K562 (cell line): ENCODE measurements around the gene RABL6. TPM values are rescaled to one million over a fixed set of nuclear protein-coding genes. Genes with fewer than 3 reads are reported as not detected.

Source experiments
- ATAC-seq: fragments of 200-7000 bp; cut with Tn5 transposase; 3 replicates; pipeline ENCODE4 v1.9.1; 2020; ENCODE audit warnings: moderate library complexity
- BruUV-seq: library from RNA; stranded (reverse); fragments of 400-500 nt; replicated peaks from 2 replicates; lab custom pipeline; 2021; lab: Mats Ljungman, UMichigan
- CTCF ChIA-PET: fragments of 300-600 bp; formaldehyde crosslinking; extraction: SDS; loops from one replicate; lab custom pipeline; 2021; ENCODE audit warnings: low intra/inter-chr PET ratio; lab: Yijun Ruan, JAX
- POLR2A ChIA-PET: fragments of 300-600, 350-650 bp; sonication (Branson Sonifier 250); formaldehyde crosslinking; extraction: SDS; loops from one replicate; lab custom pipeline; 2021; ENCODE audit warnings: antibody characterized with exemption, inconsistent platforms; lab: Yijun Ruan, JAX
- DNase-seq, 4 experiments: peaks; one replicate each; pipeline versions ENCODE4 v3.0.0 to v3.0.0-alpha.2; 2011 to 2018; ENCODE audit warnings: low spot score in 3 of 4, mixed read lengths in 3 of 4; ENCODE audit errors: extremely low read depth in 1 of 4
- FAIRE-seq: peaks from 2 replicates; lab custom pipeline; 2011; peaks lifted over from hg19 to GRCh38; lab: Jason Lieb, UNC
- H2AFZ ChIP-seq: 2 replicates; pipeline ENCODE4 v1.6.0; 2011; ENCODE audit warnings: low read depth, low read length, control low read depth, inconsistent platforms
- H3K27ac ChIP-seq: fragments of 200-600 bp; 3 replicates; pipeline ENCODE4 v1.8.0; 2011; ENCODE audit warnings: low read depth, mild to moderate bottlenecking, control low read depth, inconsistent platforms, low read length, moderate library complexity, mixed read lengths; ENCODE audit errors: extremely low read depth
- H3K27me3 ChIP-seq, 2 experiments: fragments of 300-600 bp in 1 of 2; 2 replicates in 1 of 2; 3 replicates in 1 of 2; pipeline versions ENCODE4 v1.6.0 to v1.8.0; 2011; ENCODE audit warnings: inconsistent platforms in 2 of 2, low read length in 2 of 2, mild to moderate bottlenecking in 1 of 2, mixed read lengths in 1 of 2, moderate library complexity in 1 of 2; ENCODE audit not compliant: control insufficient read depth in 2 of 2, insufficient read depth in 2 of 2
- H3K36me3 ChIP-seq: fragments of 300-600 bp; 3 replicates; pipeline ENCODE4 v1.8.0; 2011; ENCODE audit warnings: mild to moderate bottlenecking, low read length, inconsistent platforms; ENCODE audit not compliant: control insufficient read depth, insufficient read depth
- H3K4me1 ChIP-seq, 2 experiments: fragments of 200-600 bp in 1 of 2; replicated peaks in 1 of 2; 2 replicates in 1 of 2; 3 replicates in 1 of 2; pipeline versions ENCODE4 v1.5.1 to v1.8.0; 2011; ENCODE audit warnings: inconsistent platforms in 2 of 2, low read length in 2 of 2, mild to moderate bottlenecking in 1 of 2, mixed read lengths in 1 of 2, moderate library complexity in 1 of 2; ENCODE audit not compliant: control insufficient read depth in 2 of 2, insufficient read depth in 2 of 2
- H3K4me2 ChIP-seq: 2 replicates; pipeline ENCODE4 v1.6.1; 2011; ENCODE audit warnings: low read length, control low read depth, inconsistent platforms, mixed read lengths; ENCODE audit not compliant: insufficient read depth
- H3K4me3 ChIP-seq: fragments of 200-600 bp; sonication (generic), shearing (Covaris generic); 2 replicates; pipeline ENCODE4 v1.5.1; 2016; ENCODE audit warnings: control low read depth, inconsistent platforms
- H3K79me2 ChIP-seq: fragments of 200-600 bp; 3 replicates; pipeline ENCODE4 v1.8.0; 2011; ENCODE audit warnings: low read length, inconsistent platforms; ENCODE audit not compliant: control insufficient read depth, insufficient read depth
- H3K9ac ChIP-seq, 2 experiments: 2 replicates each; pipeline versions ENCODE4 v1.6.0 to v1.6.1; 2011; ENCODE audit warnings: low read depth in 2 of 2, low read length in 2 of 2, control low read depth in 1 of 2, inconsistent platforms in 1 of 2, mild to moderate bottlenecking in 1 of 2, mixed read lengths in 1 of 2; ENCODE audit not compliant: insufficient read depth in 1 of 2
- H3K9me1 ChIP-seq: one replicate; pipeline ENCODE4 v1.6.0; 2011; ENCODE audit warnings: inconsistent platforms, mild to moderate bottlenecking, low read length, moderate library complexity; ENCODE audit not compliant: control insufficient read depth, insufficient read depth
- H3K9me3 ChIP-seq: replicated peaks from 2 replicates; pipeline ENCODE4 v1.5.1; 2011; ENCODE audit warnings: low read depth, low read length, inconsistent platforms; ENCODE audit not compliant: control insufficient read depth, insufficient read depth
- H4K20me1 ChIP-seq: replicated peaks from 2 replicates; pipeline ENCODE4 v1.6.1; 2011; ENCODE audit warnings: low read length, inconsistent platforms, mixed read lengths; ENCODE audit not compliant: control insufficient read depth, insufficient read depth
- MAFF ChIP-seq: IDR thresholded peaks from 2 replicates; pipeline ENCODE4 v1.6.1; 2012; ENCODE audit warnings: low read length, improper control_type of control experiment
- POLR2G ChIP-seq: fragments of 200-400 bp; formaldehyde crosslinking; IDR thresholded peaks from 2 replicates; pipeline ENCODE4 v1.6.1; 2017; ENCODE audit warnings: low read depth, mild to moderate bottlenecking, antibody characterized with exemption, low read length, moderate library complexity
- RBM22 ChIP-seq: fragments of 200-400 bp; formaldehyde crosslinking; IDR thresholded peaks from 2 replicates; pipeline ENCODE4 v1.6.1; 2018; ENCODE audit warnings: low read length, low read depth; ENCODE audit not compliant: poor library complexity, severe bottlenecking
- TEAD2 ChIP-seq: fragments of 450-650 bp; IDR thresholded peaks from 2 replicates; pipeline ENCODE4 v1.6.1; 2016; ENCODE audit warnings: missing genetic modification characterization, control low read depth, missing compliant biosample characterization
- U2AF1 ChIP-seq: fragments of 200-400 bp; formaldehyde crosslinking; optimal IDR thresholded peaks from 2 replicates; pipeline ENCODE3; 2017; ENCODE audit warnings: mild to moderate bottlenecking, low read depth, low read length, moderate library complexity
- ZNF75A ChIP-seq: fragments of 450-650 bp; formaldehyde crosslinking; IDR thresholded peaks from 2 replicates; pipeline ENCODE4 v1.4.0; 2020; ENCODE audit warnings: mild to moderate bottlenecking
- WGBS: fragments of 100-300 bp; shearing (Covaris generic); methylation state at CpG from one replicate; pipeline ENCODE4 v1.1.6; 2016; ENCODE audit warnings: low coverage, mixed read lengths; ENCODE audit not compliant: insufficient coverage; ENCODE audit errors: missing lambda C conversion rate; 5-methylcytosine and 5-hydroxymethylcytosine counted together
- in situ Hi-C: fragments of 300-500 bp; cut with MboI; formaldehyde crosslinking; loops from 4 replicates; pipeline ENCODE4 v1.15.0; 2018; ENCODE audit warnings: inconsistent platforms, mixed read lengths
- intact Hi-C: fragments of 100-400 bp; cut with micrococcal nuclease; formaldehyde crosslinking; loops from 2 replicates; pipeline ENCODE4 v1.14.2; 2022
- polyA plus RNA-seq, 8 experiments: library from polyadenylated mRNA; depleted of rRNA in 4 of 8; stranded (reverse) in 5 of 8; unstranded in 3 of 8; fragments of >200 nt; fragmentation: Nextera tagmentation in 2 of 8; fragmentation: Illumina TruSeq in 1 of 8; extraction: Ambion mirVana in 2 of 8; extraction: Trizol in 1 of 8; gene quantifications; 2 replicates each; pipeline versions ENCODE4 v1.2.1 to v1.2.3, GENCODE V29; 2011 to 2014; ENCODE audit warnings: inconsistent platforms in 1 of 8, missing spikeins in 1 of 8
- total RNA-seq, 7 experiments: library from RNA; depleted of rRNA in 6 of 7; stranded (reverse); fragments of >200 nt in 6 of 7; fragmentation: Illumina TruSeq in 2 of 7; extraction: Trizol in 2 of 7; gene quantifications; 2 replicates each; pipeline versions ENCODE4 v1.2.1 to v1.2.3, GENCODE V29; 2011 to 2021; ENCODE audit warnings: low replicate concordance in 1 of 7
- TF ChIP-seq, protein P1 (sequence below): fragments of 250-450 bp; sonication (Bioruptor Pico); IDR thresholded peaks from 2 replicates; pipeline ENCODE4 v1.8.0; 2022; ENCODE audit warnings: moderate library complexity, mild to moderate bottlenecking, inconsistent platforms
- TF ChIP-seq, protein P2 (sequence below), 2 experiments: fragments of 200-800 bp in 1 of 2; sonication (Bioruptor generic) in 1 of 2; sonication (generic) in 1 of 2; formaldehyde crosslinking in 1 of 2; IDR thresholded peaks in 1 of 2; conservative IDR thresholded peaks in 1 of 2; 2 replicates each; pipeline versions ENCODE4 v1.5.0 to v1.6.1; 2016 to 2020; ENCODE audit warnings: missing compliant biosample characterization in 1 of 2, missing genetic modification characterization in 1 of 2, missing genetic modification reagents in 1 of 2

Gene RABL6
- total and polyA plus RNA-seq, 9 of the 15 experiments (the other 6 are each of a cell fraction or from before 2014, with no cell fraction given) = 5.6 to 181 (median 84.5) TPM

DNA sequence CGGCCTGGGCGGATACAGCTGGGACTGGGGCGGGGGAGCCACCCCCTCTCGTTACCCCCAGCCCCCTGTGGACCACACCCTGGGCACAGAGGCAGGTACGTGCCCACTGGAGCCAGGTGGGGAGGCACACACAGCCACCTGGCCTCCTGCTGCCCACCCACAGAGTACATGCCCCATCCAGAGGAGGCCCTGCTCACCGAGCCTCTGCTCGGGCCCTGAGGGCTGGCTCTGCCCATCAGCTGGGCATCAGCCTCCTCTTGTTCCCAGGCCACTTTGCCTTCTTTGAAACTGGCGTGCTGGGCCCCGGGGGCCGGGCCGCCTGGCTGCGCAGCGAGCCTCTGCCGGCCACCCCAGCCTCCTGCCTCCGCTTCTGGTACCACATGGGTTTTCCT lies 50.7 kb downstream of the RABL6 start:
- H3K36me3 ChIP-seq = peaks cover 39% of the 10 kb centered on the region; the same call in 2 of the 3 replicates
- peaks cover 10% of the 10 kb centered on the region; the same call in 1 of the 2 replicates for H4K20me1 ChIP-seq
- ChIA-PET CTCF (no interaction called here), POLR2A (interaction anchor here (0.9 to 1.9 kb wide), 2 partner anchors 10 to 12 kb away, joined by 4 to 8 read pairs; no protein-coding TSS in a partner anchor)
- TF ChIP-seq U2AF1 = no peak
- peak; percentile 57 for TF ChIP-seq POLR2G
- TF ChIP-seq, protein P1, sequence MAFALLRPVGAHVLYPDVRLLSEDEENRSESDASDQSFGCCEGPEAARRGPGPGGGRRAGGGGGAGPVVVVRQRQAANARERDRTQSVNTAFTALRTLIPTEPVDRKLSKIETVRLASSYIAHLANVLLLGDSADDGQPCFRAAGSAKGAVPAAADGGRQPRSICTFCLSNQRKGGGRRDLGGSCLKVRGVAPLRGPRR (CRISPR knock-in tag) = no peak
- TF ChIP-seq MAFF = no peak
- TF ChIP-seq, protein P2, sequence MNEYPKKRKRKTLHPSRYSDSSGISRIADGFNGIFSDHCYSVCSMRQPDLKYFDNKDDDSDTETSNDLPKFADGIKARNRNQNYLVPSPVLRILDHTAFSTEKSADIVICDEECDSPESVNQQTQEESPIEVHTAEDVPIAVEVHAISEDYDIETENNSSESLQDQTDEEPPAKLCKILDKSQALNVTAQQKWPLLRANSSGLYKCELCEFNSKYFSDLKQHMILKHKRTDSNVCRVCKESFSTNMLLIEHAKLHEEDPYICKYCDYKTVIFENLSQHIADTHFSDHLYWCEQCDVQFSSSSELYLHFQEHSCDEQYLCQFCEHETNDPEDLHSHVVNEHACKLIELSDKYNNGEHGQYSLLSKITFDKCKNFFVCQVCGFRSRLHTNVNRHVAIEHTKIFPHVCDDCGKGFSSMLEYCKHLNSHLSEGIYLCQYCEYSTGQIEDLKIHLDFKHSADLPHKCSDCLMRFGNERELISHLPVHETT (CRISPR knock-in tag; conservative IDR thresholded peaks at IDR 0.05 in 1 of 2, IDR thresholded peaks at IDR 0.05 in 1 of 2) = no peak
- no peak for TF ChIP-seq TEAD2 (tag)
- peak; percentile 1 for TF ChIP-seq RBM22
- TF ChIP-seq ZNF75A (CRISPR knock-in tag) = no peak
- H3K79me2 ChIP-seq = no peaks in the 10 kb centered on the region
- H3K4me3 ChIP-seq = no peak overlapping the region
- no peak overlapping the region for H3K27ac ChIP-seq
- H2AFZ ChIP-seq = no peak overlapping the region
- in situ Hi-C loops (no loop called here), intact Hi-C loops (no loop called here)
- no TSS peak for BruUV-seq
- DNase-seq (no peak), FAIRE-seq (no peak), ATAC-seq (no peak)
- H3K9me3 ChIP-seq = no peaks in the 10 kb centered on the region
- H3K27me3 ChIP-seq = no peaks in the 10 kb centered on the region
- 95% methylated on average over 14 of the region's 15 CpGs for WGBS
- no peaks in the 10 kb centered on the region for H3K9me1 ChIP-seq
- peaks cover 0 to 75% of the 10 kb centered on the region in 2 experiments; a peak in 2 of 5 replicates for H3K4me1 ChIP-seq
- no peak overlapping the region for H3K4me2 ChIP-seq
- peak overlapping the region in 1 of 2 experiments; percentile 7; a peak in 1 of 4 replicates for H3K9ac ChIP-seq
